Measurements from ENCODE around the gene RASIP1.
"Not testable (repeated sequence)": the region's sequence is repeated elsewhere in the genome, so short reads cannot be mapped to it uniquely, and the experiment has no call there.

Gene RASIP1, protein sequence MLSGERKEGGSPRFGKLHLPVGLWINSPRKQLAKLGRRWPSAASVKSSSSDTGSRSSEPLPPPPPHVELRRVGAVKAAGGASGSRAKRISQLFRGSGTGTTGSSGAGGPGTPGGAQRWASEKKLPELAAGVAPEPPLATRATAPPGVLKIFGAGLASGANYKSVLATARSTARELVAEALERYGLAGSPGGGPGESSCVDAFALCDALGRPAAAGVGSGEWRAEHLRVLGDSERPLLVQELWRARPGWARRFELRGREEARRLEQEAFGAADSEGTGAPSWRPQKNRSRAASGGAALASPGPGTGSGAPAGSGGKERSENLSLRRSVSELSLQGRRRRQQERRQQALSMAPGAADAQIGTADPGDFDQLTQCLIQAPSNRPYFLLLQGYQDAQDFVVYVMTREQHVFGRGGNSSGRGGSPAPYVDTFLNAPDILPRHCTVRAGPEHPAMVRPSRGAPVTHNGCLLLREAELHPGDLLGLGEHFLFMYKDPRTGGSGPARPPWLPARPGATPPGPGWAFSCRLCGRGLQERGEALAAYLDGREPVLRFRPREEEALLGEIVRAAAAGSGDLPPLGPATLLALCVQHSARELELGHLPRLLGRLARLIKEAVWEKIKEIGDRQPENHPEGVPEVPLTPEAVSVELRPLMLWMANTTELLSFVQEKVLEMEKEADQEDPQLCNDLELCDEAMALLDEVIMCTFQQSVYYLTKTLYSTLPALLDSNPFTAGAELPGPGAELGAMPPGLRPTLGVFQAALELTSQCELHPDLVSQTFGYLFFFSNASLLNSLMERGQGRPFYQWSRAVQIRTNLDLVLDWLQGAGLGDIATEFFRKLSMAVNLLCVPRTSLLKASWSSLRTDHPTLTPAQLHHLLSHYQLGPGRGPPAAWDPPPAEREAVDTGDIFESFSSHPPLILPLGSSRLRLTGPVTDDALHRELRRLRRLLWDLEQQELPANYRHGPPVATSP

DNA sequence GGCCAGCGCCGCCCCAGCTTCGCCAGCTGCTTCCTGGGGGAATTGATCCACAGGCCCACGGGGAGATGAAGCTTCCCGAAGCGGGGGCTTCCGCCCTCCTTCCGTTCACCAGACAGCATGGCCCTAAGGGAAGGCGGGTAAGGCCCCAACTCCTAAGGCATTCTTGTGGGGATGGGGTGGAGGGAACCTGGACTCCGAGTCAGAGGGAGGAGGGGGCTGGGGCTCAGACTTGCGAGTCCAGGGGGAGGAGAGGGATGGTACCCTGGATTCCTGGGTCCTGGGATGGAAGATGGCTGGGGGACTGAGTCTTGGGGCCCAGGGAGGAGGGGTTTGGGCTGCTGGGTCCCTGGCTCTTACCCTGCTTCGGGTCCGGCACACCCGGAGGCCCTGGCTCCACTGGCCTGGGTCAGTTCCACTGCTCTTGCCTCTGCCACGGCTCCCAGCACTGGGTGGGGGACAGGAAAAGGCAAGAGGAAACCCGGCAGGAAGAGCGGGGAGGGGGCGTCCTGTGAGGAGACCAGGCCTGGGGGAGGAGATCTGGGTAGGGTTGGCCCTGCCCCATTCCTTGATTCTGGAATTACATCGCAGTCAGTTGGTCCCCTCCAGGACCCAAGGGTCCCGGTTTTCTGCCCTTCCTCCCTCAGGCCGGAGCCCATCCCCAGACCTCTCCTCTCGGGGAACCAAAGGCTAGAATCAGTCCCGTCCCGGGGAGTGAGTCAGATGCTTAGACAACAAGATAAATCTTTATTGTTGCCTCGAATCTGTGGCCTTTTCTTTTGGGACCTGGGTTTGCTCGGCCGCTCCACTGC lies at the start of gene RASIP1:
Gene RASIP1 (minus strand): TSS at position 447 of the 809 bp plus-strand sequence. CDS start 328 bp downstream, at position 119.
- no peak for DNase-seq

DNA sequence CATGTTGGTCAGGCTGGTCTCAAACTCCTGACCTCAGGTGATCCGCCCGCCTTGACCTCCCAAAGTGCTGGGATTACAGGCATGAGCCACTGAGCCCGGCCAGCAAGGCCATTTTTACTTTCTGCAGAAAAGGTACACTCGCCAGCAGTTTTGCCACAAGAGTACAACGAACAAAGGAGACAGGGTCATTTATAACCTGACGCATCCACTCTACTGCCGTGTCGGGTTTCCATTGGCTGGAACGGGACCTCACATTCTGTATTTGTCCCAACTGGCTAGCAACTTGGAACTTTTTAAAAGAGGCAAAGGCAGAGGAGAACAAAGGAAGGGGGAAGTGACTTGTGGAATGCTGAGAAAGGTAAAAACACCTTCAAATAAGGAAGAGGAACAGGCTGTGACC lies 46.9 kb upstream of the RASIP1 start:
- DNase-seq = not testable (repeated sequence)

DNA sequence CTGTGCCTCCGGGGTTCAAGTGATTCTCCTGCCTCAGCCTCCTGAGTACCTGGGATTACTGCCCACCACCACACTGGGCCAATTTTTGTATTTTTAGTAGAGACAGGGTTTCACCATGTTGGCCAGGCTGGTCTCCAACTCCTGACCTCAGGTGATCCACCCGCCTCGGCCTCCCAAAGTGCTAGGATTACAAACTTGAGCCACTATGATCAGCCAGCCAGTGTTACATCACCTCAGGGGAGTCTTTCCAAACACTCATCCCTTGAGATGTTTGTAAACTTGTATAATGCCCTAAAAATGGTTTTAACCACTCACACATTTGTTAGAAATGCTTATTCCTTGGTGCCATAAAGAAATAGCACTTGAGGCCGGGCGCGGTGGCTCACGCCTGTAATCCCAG lies 46.0 kb upstream of the RASIP1 start:
- DNase-seq = not testable (repeated sequence)

DNA sequence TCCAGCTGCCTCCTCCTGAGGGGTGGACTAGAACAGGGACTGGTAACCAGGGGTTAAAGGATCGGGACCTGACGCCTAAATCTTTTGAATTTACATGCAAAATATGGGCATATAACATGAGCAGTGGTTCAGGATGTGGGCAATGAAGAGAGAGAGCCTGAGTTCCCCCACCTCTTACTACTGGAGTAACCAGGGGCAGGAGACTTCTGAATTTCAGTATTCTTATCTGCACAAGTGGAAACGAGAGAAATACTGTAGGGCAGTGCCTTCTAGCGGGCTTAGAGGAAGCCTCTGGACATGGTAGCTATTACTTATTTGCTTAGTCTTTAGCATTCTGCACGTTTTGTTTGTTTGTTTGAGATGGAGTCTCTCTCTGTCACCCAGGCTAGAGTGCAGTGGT lies 44.1 kb upstream of the RASIP1 start:
- DNase-seq = no peak

DNA sequence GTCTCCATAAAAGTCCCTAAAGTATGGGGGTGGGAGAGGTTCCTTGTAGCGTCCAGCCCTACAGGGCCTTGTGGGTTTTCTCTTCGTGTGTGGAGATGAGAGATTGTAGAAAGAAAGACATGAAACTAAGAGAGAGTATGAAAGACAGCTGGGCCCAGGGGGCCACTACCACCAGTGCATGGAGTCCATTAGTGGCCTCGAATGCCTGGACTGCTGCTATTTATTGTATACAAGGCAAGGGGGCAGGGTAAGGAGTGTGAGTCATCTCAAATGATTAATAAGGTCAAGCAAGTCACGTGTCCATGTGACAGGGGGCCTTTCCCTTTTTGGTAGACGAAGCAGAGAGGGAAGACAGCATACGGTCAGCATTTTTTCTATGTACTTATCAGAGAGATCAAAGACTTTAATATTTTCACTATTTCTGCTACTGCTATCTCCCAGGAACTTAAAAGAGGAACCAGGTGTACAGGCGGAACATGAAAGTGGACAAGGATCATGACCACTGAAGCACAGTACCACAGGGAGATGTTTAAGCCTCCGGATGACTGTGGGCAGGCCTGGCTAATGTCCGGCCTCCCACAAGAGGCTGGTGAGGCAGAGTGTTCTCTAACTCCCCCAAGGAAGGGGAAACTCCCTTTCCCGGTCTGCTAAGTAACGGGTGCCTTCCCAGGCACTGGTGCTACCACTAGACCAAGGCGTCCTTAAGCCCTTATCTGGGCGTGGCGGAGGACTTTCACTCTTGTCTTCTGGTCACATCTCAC lies 40.4 kb upstream of the RASIP1 start:
- DNase-seq = peak; percentile 56

DNA sequence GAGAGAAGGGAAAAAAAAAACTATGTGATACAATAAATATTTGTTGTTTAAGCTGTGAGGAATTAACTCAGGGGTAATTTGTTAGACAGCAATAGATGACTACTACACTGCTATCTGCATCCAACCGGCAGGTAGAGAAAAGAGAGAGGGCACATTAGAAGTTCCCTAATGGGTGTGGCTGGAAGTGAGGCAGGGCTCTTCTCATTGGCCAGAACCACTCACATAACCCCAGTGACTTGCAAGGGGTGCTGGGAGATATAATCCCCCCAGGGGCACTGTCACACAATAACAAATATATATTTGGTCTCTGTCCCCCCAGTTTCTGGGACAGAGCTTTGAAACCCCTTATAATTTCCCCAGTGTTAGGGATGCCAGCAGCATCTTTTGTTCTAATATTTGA lies 39.2 kb upstream of the RASIP1 start:
- no peak for DNase-seq

DNA sequence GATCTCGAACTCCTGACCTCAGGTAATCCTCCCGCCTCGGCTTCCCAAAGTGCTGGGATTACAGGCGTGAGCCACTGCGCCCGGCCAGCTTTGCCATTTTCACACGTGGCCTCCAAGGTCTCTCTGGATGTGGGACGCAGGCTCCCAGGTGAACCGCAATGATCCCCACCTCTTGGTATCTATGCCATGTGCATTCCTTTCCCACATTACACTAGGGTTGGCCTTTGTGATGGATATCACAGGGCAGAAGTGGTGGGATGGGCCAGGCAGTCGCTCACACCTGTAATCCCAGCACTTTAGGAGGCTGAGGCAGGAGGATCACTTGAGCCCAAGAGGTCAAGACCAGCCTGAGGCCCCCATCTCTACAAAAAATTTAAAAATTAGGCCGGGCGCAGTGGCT lies 37.3 kb upstream of the RASIP1 start:
- DNase-seq = no peak

DNA sequence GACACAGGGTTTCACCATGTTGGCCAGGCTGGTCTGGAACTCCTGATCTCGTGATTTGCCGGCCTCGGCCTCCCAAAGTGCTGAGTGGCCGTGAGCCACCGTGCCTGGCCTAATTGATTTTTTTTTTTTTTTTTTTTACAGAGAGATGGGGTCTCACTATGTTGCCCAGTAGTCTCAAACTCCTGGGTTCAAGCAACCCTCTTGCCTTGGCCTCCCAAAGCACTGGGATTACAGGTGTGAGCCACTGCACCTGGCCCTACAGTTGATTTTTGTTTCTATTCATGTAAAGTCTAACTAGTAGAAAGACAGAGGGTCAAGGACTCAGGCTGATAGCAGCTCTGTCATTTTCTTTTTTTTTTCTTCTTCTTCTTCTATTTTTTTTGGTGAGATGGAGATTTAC lies 36.7 kb upstream of the RASIP1 start:
- DNase-seq = no peak

DNA sequence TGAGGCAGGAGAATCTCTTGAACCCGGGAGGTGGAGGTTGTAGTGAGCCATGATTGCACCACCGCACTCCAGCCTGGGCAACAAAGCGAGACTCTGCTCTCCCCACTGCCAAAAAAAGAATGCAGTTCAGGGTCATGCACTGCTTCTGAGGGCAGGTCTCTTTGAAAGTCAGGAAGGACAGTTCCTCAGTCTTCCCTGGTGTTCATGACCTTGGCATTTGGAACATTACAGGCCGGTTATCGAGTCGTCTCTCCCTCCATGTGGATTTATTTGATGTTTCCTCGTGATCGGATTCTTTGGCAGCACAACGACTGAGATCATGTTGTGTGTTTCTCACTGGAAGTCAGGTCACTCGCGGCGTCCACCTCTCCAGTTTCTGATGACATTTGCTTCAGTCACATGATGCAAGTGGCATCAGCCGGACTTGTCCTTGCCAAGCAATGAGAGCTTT lies 32.1 kb upstream of the RASIP1 start:
- no peak for DNase-seq

DNA sequence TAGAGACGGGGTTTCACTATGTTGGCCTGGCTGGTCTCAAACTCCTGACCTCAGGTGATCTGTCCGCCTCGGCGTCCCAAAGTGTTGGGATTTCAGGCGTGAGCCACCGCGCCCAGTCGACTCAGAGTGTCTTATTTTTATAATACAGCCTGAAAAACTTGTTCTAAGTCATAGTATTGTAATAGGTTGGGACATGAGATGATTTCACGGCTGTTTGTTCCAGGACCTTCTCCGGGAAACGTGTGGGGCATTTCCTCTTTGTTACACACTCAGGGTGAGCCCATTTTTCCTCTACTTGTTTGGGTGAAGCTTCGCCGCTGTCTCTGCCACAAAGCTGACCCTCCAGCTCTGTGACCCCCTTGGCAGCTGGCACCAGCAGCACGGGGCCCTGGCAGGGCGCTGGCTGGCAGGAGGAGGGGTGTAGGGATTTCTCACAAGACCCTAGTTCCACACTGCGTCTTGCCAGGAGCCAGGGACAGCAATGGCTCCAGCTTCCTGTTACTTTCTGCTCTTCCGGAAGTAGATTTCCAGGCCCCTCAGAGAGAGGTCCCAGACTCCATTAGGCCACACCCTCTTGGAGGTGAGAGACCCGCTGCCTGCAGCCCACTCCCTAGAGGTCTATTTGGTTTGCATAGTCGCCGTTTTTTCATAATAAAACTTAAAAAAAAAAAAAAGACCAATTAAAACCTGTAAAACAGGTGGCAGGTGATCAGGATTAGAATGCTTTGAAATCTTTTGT lies 30.5 kb upstream of the RASIP1 start:
- DNase-seq = no peak

DNA sequence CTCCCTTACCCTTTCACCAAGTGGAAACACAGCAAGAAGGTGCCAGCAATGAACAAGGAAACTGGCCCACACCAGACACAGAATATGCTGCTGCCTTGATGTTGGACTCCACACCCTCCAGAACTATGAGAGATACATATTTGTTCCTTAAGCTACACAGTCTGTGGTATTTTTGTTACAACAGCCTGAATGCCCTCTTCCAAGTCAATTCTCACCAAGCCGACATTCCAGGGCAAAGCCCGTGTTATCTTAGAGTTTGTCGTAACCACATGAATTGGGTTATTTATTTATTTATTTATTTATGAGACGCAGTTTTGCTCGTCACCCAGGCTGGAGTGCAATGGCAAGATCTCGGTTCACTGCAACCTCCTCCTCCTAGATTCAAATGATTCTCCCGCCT lies 29.9 kb upstream of the RASIP1 start:
- peak; percentile 81 for DNase-seq

DNA sequence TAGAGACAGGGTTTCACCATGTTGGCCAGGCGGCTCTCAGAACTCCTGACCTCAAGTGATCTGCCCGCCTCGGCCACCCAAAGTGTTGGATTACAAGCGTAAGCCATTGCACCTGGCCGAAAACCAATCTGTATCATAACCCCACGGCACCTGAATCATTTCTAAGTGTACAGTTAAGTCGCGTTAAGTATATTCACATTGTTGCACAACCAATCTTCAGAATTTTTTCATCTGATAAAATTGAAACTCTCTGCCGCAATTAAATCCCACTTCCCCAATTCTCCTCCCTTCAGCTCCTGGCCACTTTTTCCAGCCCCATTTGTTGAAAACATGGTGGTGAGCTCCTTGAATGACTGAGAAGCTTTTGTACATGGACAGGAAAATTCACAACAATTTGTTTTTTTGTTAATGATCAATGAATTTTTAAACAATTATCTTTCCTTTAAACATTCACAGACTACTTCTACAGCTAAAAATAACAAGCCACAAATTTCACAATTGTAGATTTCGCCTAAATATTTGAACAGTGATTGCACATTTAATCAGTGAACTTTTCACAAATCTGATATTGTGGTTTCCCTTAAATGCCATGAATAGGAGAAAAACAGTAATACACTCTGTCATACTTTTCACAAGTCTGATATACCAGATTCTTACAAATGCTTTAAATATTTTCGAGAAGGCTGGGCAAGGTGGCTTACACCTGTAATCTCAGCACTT lies 28.7 kb upstream of the RASIP1 start:
- no peak for DNase-seq

DNA sequence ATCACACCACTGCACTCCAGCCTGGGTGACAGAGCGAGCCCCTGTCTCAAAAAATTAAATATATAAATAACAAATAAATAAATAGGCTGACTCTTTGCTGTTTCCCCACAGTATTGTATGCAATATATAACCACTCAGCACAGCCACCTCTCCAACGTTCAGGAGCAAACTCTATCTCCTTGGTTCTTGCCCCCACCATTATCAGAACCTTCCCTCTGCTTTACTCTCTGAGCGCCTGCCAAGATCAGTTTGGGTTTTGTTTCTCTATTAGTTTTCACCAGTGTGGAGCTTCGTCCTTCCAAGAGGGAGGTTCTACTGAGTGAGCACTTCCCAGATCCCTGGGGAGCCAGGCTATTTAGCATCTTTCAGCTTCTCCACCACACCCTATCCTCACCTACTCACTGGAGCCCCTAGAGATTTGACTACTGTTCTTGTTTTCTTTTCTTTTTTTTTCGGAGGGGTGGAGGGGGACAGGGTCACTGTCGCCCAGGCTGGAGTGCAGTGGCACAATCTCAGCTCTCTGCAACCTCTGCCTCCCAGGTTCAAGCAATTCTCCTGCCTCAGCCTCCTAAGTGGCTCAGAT lies 27.9 kb upstream of the RASIP1 start:
- DNase-seq = not testable (repeated sequence)

DNA sequence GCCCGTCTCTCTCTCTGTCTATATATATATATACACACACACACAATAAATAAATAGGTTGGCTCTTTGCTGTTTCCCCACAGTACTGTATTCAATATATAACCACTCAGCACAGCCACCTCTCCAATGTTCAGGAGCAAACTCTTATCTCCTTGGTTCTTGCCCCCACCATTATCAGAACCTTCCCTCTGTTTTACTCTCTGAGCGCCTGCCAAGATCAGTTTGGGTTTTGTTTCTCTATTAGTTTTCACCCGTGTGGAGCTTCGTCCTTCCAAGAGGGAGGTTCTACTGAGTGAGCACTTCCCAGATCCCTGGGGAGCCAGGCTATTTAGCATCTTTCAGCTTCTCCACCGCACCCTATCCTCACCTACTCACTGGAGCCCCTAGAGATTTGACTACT lies 25.4 kb upstream of the RASIP1 start:
- not testable (repeated sequence) for DNase-seq

DNA sequence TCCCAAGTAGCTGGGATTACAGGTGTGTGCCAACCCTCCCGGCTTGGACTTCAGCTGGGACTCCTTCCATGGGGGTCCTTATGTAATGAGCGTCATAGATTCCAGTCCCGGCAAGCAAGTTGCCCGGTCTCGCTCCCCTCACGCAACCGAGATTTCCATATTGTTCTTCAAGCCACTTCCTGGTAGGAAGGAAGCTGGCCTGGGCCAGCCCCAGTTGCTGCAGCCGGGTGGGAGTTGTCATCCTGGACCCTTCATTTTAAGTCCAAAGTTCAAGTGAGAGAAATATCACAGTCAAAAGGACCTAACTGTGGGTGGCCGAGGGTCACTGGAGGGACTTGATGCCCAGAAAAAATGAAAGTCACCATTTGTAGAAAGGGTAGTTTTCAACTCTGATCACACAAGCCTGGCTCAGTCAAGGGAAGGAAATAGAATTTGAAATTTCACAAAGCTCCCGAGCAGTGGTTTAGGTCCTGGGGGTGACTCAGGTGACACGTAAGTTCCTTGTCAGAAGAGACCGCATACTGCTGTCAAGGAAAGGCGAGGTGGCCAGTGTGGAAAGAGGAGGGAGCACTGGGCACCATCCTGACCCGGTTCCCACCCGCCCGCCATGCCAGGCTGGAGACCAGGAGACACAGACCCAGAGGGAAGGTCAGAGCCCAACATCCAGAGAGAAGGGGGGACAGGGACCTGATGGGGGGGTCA lies 20.2 kb upstream of the RASIP1 start:
- DNase-seq = no peak

DNA sequence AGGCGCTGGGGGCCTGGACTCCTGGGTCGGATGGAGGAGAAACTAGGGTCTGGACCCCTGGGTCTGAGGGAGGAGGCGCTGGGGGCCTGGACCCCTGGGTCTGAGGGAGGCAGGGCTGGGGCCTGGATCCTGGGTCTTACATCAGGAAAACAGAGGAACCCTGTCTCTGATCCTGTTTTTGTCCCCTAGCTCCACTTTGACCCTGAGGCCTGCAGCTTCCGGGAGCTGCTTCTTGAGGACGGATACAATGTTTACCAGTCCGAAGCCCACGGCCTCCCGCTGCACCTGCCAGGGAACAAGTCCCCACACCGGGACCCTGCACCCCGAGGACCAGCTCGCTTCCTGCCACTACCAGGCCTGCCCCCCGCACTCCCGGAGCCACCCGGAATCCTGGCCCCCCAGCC lies 17.3 kb upstream of the RASIP1 start:
- no peak for DNase-seq

DNA sequence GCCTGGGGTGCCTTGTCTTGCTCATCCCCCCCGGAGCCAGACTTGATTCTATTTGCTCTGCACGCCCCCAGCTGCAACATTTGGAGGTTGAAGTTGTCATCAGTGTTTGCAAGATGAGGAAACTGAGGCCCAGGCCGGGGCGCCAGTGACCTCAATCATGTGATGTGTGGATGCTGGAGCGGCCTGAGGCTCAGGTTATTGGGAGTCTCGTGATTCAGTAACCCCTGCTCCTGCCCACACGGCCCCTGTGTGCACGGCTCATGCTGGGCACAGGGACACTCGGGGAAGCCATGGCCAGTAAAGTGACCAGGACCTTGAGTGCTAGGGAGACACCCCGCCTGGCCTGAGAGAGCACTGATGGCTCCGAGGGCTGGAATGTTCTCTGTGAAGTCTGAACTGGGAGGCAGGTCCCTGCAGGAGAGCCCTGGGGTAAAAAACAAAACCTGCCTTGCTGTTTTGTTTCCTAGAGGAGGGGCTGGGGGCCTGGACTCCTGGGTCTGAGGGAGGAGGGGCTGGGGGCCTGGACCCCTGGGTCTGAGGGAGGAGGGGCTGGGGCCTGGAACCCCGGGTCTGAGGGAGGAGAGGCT lies 16.8 kb upstream of the RASIP1 start:
- DNase-seq = no peak

DNA sequence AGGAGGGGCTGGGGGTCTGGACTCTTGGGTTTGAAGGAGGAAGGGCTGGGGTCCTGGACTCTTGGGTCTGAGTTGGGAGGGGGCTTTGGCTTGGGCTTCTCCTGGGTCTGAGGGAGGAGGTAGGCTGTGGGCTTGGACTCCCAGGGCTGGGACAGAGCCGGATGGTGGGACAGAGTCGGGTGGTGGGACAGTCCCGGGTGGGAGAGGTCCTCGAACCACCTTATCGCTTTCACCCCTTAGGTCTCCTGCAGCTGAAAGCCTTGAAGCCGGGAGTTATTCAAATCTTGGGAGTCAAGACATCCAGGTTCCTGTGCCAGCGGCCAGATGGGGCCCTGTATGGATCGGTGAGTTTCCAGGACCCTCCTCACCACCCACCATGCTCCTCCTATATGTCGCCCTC lies 16.3 kb upstream of the RASIP1 start:
- no peak for DNase-seq

DNA sequence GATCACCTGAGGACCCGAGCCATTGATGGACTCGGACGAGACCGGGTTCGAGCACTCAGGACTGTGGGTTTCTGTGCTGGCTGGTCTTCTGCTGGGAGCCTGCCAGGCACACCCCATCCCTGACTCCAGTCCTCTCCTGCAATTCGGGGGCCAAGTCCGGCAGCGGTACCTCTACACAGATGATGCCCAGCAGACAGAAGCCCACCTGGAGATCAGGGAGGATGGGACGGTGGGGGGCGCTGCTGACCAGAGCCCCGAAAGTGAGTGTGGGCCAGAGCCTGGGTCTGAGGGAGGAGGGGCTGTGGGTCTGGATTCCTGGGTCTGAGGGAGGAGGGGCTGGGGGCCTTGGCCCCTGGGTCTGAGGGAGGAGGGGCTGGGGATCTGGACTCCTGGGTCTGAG lies 15.8 kb upstream of the RASIP1 start:
- no peak for DNase-seq
